ENCODE results near the gene ATXN10.

The ATXN10 gene

DNA sequence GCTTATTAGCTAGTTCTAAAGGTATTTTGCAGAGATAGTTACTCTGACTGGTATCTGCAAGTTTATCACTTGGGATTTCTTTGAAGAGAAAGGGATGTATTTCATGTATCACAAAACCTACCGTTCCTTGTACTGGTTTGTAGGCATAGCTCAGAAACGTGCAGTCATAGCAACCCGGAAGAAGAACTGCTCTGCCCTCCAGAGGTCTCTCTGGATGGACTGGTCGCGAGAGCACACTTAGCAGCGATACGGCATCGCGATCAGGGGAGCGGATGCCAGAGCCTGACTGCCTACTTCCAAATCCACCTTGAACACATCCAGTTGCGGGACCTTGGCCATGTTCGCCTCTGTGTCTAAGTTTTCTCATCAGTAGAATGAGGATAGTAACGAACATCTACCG lies 162.0 kb downstream of the ATXN10 start:
- no peak for DNase-seq

DNA sequence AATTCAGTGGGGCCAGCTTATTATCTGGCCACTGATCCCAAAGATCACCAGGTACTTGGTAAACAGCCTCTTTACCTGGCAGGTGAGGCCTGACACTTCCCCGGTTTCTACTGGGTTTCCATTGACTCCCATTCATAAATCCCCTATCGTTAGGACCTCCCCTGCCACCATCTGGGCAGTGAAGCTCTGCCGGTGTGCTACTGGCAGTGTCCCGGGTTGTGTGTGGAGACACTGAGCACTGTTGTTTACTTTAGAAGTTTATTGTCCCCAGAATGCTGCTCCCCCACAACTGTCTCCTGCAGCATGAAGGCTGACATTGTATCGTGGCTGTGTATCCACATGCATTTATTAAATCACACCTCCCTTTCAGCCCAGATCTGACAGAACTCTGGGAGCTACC lies 162.6 kb downstream of the ATXN10 start:
- DNase-seq, result no peak

DNA sequence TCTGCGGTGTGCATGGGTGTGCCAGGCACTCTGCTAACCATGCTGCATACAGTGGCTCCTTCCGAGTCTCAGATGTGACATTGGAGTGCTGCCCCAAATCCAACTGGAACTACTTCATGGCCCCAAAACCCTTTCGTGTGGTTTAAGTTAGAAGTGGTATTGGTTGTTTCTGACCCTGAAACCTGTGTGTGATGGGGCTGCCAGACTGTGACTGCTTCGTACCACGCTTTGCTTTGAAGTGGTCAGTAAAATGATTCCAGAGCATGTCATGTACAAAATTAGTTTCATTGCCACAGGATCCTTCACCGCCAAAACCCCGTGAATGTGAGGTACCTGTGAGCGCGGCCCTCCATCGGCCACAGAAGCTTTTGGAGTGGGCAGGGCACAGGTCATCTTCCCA lies 163.2 kb downstream of the ATXN10 start:
- no peak for DNase-seq

DNA sequence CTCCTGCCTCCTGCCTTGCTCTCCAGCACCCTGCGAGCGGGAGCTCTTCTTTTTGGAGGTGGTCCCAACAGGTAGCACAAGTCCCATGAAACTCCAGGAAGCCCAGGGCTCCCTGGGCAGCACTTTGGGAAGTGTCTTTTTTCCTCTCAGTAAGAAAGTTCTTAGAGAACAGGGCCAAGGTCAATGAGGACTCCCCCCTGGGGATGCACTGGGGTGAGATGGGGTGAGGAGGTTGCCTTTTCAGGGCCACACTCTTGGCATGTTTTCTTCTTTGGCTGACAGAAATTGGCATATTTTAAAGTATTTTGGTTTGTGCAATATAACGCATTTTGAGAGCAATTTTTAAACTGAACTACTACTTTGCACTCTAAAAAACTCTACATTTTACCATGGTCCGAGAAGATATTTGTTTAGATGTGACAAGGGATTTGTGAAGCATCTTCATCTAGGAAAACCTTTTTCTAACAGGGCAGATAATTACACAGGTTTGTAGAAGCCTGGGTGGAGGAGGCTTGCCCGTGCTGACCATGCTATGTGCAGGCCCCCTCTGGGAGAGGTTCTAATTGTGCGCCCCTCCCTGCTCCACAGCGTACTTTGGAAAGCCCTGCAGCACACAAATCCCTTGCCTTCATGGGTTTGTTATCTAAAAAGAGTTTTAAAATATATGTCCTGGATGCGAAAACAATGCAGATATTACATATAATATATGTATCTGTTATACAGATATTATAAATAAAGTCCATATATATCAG lies 165.0 kb downstream of the ATXN10 start:
- no peak for DNase-seq

- DNase-seq, result no peak
These were observed 165.9 kb downstream of the ATXN10 start for GRCh38 chr22:45837508-45837907.

DNA sequence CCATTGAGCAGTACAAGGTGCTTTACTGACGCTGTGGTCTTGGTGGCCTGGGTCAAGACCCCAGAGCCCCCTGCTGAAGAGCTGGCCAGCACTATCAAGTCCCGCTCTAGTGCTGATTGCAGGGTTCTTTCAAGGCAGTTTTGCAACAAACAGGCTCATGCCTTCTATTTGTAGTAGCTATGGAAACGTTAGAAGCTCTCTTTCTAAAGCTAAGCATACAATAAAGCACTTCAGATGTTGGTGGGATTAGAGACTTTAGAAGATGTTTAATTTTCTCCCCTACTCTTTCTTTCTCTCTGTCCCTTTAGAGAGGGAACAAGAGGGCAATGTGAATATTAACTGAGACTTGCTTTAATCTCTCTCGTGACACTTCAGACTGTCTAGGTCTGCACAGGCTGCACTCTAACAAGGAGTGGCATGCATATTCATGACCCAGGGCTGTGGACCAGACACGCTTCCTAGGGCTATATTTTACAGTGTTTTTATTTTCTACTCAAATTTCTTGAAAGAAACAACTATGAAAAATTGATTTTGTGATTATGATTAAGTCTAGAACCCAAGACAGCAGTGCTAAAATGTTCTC lies 166.8 kb downstream of the ATXN10 start:
- DNase-seq, result no peak

- DNase-seq, result no peak
These were observed 168.8 kb downstream of the ATXN10 start for GRCh38 chr22:45840483-45840882.

GRCh38 chr22:45842291-45842991 lies 170.8 kb downstream of the ATXN10 start:
- DNase-seq, result no peak

GRCh38 chr22:45843031-45843430 lies 171.4 kb downstream of the ATXN10 start:
- DNase-seq, result no peak

GRCh38 chr22:45843986-45844385 lies 172.4 kb downstream of the ATXN10 start:
- no peak for DNase-seq

GRCh38 chr22:45845076-45845487 lies 173.4 kb downstream of the ATXN10 start:
- DNase-seq, result no peak

- DNase-seq, result no peak
These were observed 175.3 kb downstream of the ATXN10 start for GRCh38 chr22:45846952-45847351.

- no peak for DNase-seq
These were observed 177.3 kb downstream of the ATXN10 start for GRCh38 chr22:45848904-45849303.

- DNase-seq, result no peak
These were observed 181.2 kb downstream of the ATXN10 start for GRCh38 chr22:45852826-45853225.

GRCh38 chr22:45855961-45856360 lies 184.3 kb downstream of the ATXN10 start:
- no peak for DNase-seq

DNA sequence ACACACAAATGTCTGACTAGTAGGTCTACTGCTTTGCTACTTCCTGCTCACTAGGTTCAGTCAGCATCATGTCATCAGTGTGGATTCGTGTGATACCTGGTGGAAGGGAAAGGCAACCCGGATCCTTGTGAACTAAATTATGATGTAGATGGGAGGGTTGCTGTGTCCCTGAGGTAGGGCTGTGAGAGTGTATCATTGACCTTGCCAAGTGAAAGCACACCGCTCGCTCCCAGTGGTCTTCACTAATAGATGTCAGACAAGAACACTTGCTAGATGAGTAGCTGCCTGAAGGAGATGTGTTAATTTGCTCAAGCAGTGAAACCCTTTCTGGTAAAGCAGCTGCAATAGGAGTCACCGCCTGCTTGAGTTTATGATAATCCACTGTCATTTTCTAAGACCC lies 185.9 kb downstream of the ATXN10 start:
- DNase-seq, result no peak

DNA sequence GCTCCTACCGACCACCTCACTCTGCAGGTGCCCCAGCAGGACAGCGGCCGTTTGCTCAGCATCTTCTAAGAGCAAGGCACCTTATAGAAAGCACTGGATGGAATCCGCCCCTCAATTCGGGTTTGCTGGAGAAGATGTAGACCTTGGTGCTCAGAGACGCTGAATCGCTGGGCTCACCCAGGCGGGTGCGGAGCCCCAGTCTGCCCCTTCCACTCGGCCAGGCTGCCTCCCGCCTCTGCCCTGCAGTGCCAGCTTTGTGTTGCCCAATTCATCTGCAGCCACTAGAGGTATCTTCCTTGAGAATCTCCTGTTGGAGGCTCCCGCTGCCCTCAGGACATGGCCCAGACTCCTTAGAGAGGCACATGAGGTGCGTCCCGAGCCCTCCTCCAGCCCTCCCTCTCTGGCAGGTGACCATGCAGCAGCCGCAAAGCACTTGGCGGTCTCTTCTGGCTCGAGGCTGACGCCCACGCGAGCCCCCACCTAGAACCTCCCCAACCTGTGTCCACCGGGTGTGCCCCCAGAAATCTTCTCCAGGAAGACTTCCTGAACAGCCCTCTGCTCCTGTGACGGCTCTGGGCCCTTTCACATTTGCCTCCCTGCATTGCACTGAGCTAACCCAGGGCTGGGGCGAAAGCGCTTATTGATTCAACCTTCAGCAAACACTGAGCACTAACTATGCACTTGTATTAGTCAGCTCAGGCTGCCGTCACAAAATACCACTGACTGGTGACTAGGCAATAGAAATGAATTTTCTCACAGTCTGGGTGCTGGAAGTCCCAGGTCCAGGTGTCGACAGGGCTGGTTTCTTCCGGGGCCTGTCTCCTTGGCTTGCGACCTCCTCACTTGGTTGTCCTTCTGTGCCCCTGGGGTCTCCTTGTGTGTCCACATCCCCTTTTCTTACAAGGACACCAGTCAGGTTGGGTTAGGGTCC lies 187.9 kb downstream of the ATXN10 start:
- DNase-seq, result no peak

DNA sequence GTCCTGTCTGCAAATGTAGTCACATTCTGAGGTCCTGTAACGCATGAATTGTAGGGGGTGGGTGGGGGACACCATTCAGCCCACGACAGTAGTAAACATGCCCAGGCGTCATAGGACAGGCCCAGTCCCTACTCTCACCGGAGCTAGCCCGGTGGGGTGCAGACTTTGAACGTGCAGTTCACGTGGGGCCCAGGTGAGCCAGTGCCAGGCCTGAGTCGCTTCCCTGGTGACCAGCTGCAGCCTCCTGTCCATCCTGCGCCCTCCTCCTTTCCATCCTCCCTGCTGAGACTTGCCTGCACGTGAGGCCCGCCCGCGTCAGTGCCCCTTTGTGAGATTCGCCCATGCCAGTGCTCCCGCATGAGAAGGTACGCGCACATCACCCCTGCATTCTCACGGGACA lies 188.6 kb downstream of the ATXN10 start:
- no peak for DNase-seq

- DNase-seq, result no peak
These were observed 189.6 kb downstream of the ATXN10 start for GRCh38 chr22:45861259-45861658.

DNA sequence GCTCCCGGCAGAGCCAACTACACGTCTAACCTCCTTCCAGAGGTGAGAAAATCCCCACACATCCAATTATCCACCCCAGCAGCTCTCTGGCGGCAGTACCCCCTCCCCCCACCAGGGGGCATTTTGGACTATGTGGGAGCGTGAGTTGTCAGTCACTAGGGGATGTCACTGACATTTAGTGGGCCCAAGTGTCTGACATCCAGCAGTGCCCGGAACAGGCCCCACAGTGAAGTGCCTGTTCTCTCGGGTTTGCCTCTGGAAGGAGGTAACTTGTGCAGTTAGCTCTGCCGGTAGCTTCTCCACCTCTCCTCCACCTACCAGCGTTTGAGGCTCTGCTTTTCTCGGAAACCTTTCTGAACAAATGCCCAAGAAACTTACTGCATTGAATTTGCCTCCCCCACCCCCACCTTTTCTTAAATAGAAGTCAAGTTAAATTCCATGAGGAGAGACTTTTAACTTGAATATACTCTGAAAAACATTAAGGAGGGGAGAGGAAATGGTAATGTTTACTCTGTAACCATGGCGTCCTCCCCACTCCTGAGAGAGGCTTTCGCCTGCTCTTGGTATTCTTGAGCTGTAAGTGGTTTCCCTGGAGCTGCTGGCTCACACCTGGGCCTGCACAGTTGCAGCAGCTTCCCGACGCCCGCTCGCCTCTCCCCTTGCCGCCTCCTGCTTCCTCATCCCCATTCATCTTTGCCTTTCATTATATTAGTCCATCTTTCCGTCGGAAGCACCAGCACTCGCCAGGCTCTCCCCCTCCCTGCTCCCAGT lies 192.5 kb downstream of the ATXN10 start:
- DNase-seq, result no peak

DNA sequence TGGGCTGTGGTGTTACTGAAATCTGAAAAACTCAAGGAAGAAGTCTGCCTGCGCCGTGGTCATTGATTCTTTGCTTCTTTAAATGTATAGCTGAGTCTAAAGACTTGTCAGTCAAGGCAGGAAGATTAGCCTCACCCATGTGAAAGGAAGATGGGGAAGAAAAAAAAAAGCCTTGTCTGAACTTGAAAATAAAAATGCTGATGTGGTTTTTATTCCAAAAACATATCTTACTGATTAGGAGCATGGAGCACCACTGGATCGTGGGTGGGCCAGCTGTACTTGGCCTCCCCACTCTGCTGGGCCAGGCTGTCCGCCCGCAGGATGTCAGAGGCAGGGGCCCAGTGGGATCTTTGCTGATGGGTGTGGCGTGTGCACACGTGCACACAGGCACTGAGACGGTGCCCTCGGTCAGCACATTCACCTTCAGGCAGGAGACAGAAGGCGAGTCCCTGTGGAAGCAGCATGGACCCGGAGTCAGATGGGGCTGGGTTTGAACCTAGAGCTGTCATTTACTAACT lies 193.4 kb downstream of the ATXN10 start:
- no peak for DNase-seq

DNA sequence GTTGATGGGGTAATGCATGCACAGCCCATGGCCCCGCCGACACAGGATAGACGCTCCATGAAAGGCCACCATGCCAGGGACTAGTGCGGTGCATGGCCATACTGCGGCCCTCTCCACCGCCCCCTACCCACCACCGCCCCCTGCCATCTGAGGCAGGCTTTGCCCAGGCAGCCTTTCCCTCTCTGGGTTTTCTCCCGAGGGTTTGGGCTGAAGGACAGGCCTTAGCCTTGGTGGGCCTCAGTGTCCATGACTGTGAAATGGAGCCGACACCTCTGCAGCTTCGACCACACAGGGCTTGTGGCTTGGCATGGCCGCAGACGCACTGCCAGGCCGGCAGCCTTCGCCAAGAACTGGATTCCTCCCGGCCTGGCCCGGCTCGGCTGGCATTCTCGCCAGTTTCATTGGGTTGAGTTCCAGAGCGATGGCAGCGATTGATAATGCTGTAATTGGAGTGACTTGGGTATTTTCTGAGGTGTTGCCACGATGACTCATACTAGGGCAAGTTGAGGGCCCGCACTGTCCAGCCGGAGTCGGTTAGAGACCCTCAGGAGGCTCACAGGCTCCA lies 194.0 kb downstream of the ATXN10 start:
- no peak for DNase-seq

Measured in NCI-H2107 (cell line).